ENCODE measurements around the gene SPAG5.

The SPAG5 gene

DNA sequence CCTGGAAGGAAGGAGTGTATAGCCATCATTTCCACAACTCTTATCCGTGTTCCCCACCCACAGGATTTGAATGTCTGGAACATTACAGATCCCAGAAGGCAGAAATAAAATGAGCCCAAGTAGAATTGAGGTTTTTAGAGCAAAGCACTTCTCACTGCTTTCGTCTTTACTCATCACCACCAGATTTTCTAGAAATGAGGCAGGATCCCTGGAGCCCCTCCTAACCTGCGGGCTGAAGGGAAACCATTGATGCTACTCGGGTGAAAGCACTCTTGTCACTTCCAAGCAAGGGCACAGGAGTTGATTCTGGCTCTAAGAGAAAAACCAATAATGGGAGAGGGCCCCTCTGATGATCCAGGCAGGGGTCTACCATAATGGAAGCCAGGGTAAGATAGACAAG, 19.3 kb downstream of the SPAG5 start:
- DNase-seq (ENCODE audit: low read depth in 1 of 2, low spot score in 1 of 2), result no peak
- TF ChIP-seq SPI1 (IDR thresholded peaks at IDR 0.05; ENCODE audit: borderline replicate concordance, low read depth) (no peak), GABPA (IDR thresholded peaks at IDR 0.05; ENCODE audit: low read depth) (no peak), POLR2AphosphoS5 (IDR thresholded peaks at IDR 0.05; ENCODE audit: low read depth) (no peak)
- TF ChIP-seq, protein P1, sequence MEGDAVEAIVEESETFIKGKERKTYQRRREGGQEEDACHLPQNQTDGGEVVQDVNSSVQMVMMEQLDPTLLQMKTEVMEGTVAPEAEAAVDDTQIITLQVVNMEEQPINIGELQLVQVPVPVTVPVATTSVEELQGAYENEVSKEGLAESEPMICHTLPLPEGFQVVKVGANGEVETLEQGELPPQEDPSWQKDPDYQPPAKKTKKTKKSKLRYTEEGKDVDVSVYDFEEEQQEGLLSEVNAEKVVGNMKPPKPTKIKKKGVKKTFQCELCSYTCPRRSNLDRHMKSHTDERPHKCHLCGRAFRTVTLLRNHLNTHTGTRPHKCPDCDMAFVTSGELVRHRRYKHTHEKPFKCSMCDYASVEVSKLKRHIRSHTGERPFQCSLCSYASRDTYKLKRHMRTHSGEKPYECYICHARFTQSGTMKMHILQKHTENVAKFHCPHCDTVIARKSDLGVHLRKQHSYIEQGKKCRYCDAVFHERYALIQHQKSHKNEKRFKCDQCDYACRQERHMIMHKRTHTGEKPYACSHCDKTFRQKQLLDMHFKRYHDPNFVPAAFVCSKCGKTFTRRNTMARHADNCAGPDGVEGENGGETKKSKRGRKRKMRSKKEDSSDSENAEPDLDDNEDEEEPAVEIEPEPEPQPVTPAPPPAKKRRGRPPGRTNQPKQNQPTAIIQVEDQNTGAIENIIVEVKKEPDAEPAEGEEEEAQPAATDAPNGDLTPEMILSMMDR (IDR thresholded peaks at IDR 0.05; ENCODE audit: insufficient read depth, low read length), result no peak
- TF ChIP-seq, protein P2, sequence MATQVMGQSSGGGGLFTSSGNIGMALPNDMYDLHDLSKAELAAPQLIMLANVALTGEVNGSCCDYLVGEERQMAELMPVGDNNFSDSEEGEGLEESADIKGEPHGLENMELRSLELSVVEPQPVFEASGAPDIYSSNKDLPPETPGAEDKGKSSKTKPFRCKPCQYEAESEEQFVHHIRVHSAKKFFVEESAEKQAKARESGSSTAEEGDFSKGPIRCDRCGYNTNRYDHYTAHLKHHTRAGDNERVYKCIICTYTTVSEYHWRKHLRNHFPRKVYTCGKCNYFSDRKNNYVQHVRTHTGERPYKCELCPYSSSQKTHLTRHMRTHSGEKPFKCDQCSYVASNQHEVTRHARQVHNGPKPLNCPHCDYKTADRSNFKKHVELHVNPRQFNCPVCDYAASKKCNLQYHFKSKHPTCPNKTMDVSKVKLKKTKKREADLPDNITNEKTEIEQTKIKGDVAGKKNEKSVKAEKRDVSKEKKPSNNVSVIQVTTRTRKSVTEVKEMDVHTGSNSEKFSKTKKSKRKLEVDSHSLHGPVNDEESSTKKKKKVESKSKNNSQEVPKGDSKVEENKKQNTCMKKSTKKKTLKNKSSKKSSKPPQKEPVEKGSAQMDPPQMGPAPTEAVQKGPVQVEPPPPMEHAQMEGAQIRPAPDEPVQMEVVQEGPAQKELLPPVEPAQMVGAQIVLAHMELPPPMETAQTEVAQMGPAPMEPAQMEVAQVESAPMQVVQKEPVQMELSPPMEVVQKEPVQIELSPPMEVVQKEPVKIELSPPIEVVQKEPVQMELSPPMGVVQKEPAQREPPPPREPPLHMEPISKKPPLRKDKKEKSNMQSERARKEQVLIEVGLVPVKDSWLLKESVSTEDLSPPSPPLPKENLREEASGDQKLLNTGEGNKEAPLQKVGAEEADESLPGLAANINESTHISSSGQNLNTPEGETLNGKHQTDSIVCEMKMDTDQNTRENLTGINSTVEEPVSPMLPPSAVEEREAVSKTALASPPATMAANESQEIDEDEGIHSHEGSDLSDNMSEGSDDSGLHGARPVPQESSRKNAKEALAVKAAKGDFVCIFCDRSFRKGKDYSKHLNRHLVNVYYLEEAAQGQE (IDR thresholded peaks at IDR 0.05; ENCODE audit: insufficient replicate concordance, low read depth), result no peak
- no peak overlapping the region for H3K4me3 ChIP-seq (replicated peaks; ENCODE audit: insufficient read depth, low read length)
- H3K27ac ChIP-seq (replicated peaks), result no peak overlapping the region
- no peaks in the 10 kb centered on the region for H3K27me3 ChIP-seq (ENCODE audit: insufficient read depth, poor library complexity, severe bottlenecking)

DNA sequence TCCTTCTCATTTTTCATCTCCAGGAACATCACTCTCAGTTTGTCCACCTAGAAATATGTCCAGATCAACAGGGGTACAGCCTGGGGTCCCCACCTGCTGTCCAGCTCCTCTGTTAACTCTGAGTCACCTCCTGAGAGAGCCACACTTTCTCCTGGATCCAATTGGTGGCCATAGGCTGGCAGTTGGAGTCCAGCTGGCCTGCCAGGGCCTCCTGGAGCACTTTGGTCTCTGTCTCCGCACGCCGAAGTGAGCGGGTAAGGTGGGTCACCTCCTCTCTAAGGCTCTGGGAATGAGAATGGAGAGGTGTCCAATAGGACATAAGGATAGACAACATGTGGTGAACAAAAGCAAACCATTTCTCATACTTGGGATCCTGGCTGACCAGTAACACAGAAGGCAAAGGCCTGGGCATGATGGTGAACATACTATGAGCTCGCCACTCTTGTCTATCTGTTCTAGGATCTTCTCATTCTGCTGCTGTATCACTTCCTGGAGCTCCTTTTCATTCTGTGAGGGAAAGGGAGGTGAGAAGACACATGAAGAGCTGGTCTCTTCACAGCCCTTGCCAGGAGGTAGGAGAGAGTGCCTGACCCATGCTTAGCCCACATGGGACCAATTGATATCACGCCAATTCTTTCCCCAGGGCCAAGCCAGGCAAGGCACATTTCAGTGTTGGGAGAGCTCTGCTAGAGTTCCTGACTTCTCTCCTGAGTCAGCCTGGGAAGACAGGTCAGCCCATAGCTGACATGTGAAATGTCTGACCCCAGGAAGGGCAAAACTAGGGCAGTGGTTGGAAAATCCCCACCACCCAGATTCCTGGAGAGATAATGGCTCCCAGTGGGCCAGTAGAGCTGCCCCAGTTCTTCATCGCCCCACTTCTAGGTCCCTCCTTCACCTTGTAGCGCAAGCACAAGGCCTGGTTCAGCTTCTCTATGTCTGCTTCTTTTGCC, 20.3 kb downstream of the SPAG5 start:
- no peak for DNase-seq (ENCODE audit: low read depth in 1 of 2, low spot score in 1 of 2)
- Histone ChIP-seq H3K27me3 (ENCODE audit: insufficient read depth, poor library complexity, severe bottlenecking) (no peaks in the 10 kb centered on the region), H3K4me3 (replicated peaks; ENCODE audit: insufficient read depth, low read length) (no peak overlapping the region), H3K27ac (replicated peaks) (no peak overlapping the region)
- TF ChIP-seq SPI1 (IDR thresholded peaks at IDR 0.05; ENCODE audit: borderline replicate concordance, low read depth), result no peak
- TF ChIP-seq GABPA (IDR thresholded peaks at IDR 0.05; ENCODE audit: low read depth), result no peak
- TF ChIP-seq, protein P2 (IDR thresholded peaks at IDR 0.05; ENCODE audit: insufficient replicate concordance, low read depth), result no peak
- no peak for TF ChIP-seq POLR2AphosphoS5 (IDR thresholded peaks at IDR 0.05; ENCODE audit: low read depth)
- TF ChIP-seq, protein P1 (IDR thresholded peaks at IDR 0.05; ENCODE audit: insufficient read depth, low read length), result no peak

DNA sequence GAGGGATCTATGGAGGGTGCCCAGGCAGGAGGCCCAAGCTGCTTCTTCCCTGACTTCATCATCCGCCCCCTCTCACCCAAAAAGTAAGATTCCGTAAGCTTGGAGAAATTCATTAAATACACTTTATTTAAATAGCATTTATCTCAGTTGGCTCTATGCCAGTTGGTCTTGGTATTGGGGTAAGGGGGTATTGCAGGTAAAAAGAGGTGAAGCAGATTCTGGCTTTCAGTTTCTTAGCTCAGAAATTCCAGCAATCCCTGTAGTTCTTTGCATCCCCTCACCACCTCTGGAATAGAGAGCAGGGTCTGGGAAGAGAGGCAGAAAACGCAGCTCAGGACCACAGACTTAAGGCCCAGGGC, 21.4 kb downstream of the SPAG5 start:
- TF ChIP-seq GABPA (IDR thresholded peaks at IDR 0.05; ENCODE audit: low read depth) (no peak), POLR2AphosphoS5 (IDR thresholded peaks at IDR 0.05; ENCODE audit: low read depth) (no peak), SPI1 (IDR thresholded peaks at IDR 0.05; ENCODE audit: borderline replicate concordance, low read depth) (no peak)
- TF ChIP-seq, protein P2 (IDR thresholded peaks at IDR 0.05; ENCODE audit: insufficient replicate concordance, low read depth), result no peak
- TF ChIP-seq, protein P1 (IDR thresholded peaks at IDR 0.05; ENCODE audit: insufficient read depth, low read length), result no peak
- Histone ChIP-seq H3K4me3 (replicated peaks; ENCODE audit: insufficient read depth, low read length) (no peak overlapping the region), H3K27ac (replicated peaks) (no peak overlapping the region), H3K27me3 (ENCODE audit: insufficient read depth, poor library complexity, severe bottlenecking) (no peaks in the 10 kb centered on the region)
- no peak for DNase-seq (ENCODE audit: low read depth in 1 of 2, low spot score in 1 of 2)

All from HL-60 (cell line).